Heart left ventricle (tissue), 13 donors: ENCODE measurements around the gene KIF26A.

Source experiments
- CTCF ChIP-seq, 12 donors: fragments of 200-600 bp; sonication (generic) in 4 of 12; IDR thresholded peaks; one replicate each; pipeline versions ENCODE4 v1.5.0 to v1.8.0; 2018 to 2022; ENCODE audit warnings: antibody characterized with exemption in 12 of 12, mild to moderate bottlenecking in 5 of 12
- POLR2A ChIP-seq, 2 donors: fragments of 450-650 bp; IDR thresholded peaks; one replicate each; pipeline ENCODE4 v1.6.1; 2017; ENCODE audit warnings: antibody characterized with exemption in 2 of 2, mild to moderate bottlenecking in 2 of 2, moderate library complexity in 2 of 2
- donor health status: ischemic (EF 13 %, LVEDD 7.1; RV severe dilation, severe dysfunction).
- donor health status: DM: no; HTN: yes; CAD: no.
- donor health status: DM: no; HTN: no; CAD: no.
- donor health status: ischemic (EF 25% LVEDD 6.9; RV normal size, moderate dysfunction).
- donor health status: ischemic (EF 25% LVEDD 5.7; RV mildly dilated, moderate dysfunction).
- donor health status: ischemic (EF 35%, LVEDD 5.7; RV mildly dilated, moderate dysfunction).
- donor health status: nonischemic (EF 11% LVEDD 7.7; RV severe dilation, severe dysfunction).
- donor health status: DM: yes; HTN: yes; CAD: no.
- donor health status: PGD.
- donor health status: ischemic (EF 29% LVEDD 5.4; RV normal size, mild dysfunction).
- donor health status: nonischemic (EF 23%, LVEDD 6.1; RV moderate dilation, normal function).

- TF ChIP-seq CTCF (IDR thresholded peaks at IDR 0.05) (no peak), POLR2A (IDR thresholded peaks at IDR 0.05) (no peak)
These were observed 14.5 kb downstream of the KIF26A start for GRCh38 chr14:104152686-104153393.
